Stimulated activated CD4-positive, alpha-beta T cell treated with anti-CD3 and anti-CD28 coated beads, Interleukin-4, amount 100 ng/mL, for 48 hours (primary cell): ENCODE data around the gene NKX2-4.
"Not testable (repeated sequence)": the region's sequence is repeated elsewhere in the genome, so short reads cannot be mapped to it uniquely, and the experiment has no call there.

ENCODE experiments used
- DNase-seq, 2 donors: peaks; one replicate each; pipeline ENCODE4 v3.0.0-alpha.2; 2020; ENCODE audit warnings: low read depth in 2 of 2

NKX2-4 gene

DNA sequence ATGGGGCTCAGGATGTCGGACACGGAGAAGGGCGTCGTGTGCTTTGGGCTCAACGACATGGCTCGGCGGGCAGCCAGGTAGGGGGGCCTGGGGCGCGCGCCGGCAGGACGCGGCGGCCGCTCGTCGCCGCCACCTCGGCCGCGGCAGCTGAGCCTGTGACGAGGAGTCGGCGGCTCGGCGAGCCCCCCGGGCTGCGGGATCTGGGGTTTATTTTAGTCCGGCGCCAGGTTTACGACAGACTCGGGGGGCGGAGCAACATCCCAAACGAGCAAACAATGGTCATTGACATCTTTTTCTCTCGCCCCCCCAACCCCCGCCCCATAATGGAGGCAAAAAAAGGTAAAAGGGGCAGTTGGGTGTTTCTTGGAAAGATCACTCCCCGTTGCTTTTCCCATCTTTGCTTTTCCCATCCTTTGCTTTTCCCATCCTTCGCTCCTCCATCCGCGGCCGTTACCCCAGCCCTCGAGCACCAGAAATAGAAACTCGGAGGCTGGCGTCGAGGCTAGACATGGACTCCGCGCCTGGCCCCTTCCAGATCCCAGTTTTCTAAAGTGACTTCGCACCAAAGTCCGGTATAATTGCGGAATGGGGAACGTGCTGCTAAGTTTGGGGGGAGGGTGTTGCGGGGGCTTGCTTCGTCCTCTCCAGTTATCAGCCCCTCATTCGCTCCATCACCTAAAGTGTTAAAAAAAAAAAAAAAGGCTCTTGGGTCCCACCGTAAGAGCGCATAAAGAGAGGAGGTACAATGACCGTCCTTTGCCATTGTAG, at the start of gene NKX2-4:
Gene NKX2-4 (minus strand): TSS at position 186 of the 768 bp plus-strand sequence. CDS start 127 bp downstream, at position 59.
- no peak for DNase-seq

DNA sequence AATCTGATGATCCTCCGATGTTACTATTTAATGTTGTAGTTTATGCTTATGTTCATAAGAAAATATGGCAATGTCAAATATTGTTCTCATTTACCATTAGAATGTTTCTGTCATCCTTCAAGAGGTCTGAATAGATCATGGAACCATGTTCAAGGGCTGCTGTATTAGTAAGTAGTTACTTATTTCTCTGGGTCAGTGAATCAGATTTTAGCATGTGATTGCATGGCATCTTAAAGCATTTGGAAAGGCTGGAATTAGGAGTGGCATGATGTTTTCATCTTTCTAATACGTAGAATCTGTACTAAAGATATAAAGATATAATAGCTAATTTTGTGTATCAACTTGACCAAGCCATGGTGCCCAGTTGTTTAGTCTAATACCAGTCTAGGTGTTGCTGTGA, 40.5 kb upstream of the NKX2-4 start:
- DNase-seq: no peak

DNA sequence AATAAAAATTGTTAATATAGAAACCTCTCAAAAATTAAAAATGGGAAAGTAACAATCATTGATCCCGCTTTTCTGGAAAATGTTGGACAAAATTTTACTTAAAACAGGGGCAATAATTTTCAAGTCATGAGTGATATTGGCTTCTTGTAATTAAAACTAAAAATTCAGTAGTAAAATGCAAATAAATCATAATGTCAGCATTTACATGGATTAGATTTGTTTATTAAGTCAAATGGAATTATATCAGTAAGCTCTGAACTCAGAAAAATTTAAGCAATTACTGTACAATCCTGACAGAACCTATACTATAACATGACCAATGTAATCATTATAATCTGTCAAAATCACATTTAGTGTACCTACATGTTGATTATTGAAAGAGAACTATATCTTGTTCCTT, 39.9 kb upstream of the NKX2-4 start:
- DNase-seq: no peak

DNA sequence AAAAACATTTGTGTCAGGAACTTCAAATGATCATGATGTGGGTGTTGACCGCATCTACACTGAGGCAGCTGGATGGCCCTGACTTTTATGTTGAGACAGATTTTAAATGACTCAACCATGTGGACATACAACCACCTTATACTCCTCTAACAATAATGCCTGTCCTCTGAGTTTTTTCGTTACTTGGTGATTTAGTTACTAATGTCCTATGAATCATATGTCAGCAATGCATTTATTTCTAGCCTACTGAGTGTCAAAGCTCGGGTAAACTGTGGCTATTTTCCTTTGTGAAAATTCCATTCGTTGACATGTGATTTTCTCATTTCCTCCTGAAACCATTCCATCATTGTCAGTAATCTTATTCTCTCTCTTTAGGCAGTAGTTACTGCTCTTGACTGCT, 38.9 kb upstream of the NKX2-4 start:
- no peak for DNase-seq

DNA sequence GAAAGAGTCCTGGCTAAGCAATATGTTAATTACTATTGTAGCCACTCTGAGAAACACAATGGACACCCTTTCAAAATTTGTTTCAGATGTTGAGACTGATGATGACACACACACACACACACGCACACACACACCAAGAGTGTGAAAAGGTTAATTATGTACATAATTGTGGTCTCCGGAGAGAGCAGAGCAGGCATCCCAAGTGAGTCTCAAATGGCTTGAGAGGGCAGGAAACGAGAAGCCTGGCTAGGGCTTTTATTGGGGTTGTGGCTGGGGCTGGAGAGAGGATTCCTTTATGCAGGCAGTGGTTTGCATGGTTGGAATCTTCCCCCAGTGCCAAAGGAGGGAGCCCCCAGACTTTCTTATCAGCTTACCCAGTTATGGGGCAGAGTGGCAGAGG, 38.2 kb upstream of the NKX2-4 start:
- DNase-seq: no peak

DNA sequence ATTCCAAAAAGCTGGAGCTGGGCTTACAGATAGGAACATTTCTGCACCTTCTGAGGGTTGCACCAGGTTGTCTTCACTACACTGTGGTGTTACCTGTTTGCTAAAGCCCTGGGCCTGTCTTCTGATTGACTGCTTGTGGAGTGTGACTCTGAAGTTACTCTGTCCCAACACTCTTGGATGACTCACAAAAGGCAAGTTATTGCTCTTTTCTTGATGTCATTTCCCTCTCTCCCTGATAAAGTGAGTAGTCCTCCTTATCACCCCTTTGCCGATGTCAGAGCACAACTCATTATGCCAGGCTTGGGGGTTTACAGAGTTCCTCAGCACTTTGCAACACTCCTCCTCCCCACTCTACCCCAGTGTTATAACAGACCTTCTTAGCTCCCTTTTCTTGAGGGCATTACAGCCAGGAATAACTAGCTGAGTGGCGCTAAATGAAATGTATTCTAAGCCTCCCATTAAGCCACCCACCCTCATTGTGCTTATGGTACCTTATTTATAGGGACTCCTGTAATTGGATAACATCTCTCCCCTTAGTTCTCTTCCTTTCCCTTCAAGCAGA, 36.1 kb upstream of the NKX2-4 start:
- DNase-seq: no peak

DNA sequence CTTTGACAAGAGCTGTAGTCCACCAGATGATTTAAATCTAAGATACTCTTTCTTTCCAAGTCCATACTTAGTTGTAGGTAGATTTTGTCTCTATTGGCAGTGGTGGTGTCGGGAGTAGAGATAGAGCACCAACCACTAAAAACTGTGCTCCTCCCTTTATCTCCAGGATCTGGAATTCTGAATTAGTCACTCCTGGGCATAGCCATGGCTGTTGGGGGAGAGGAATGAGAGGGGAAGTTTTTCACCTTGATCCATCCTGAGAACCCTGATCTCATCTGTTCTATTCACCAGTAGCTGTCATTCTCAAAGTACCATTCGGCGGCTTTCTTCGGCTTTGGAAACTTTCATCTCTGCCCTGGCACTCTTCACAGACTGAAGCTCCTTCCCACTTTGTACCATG, 35.6 kb upstream of the NKX2-4 start:
- DNase-seq: no peak

DNA sequence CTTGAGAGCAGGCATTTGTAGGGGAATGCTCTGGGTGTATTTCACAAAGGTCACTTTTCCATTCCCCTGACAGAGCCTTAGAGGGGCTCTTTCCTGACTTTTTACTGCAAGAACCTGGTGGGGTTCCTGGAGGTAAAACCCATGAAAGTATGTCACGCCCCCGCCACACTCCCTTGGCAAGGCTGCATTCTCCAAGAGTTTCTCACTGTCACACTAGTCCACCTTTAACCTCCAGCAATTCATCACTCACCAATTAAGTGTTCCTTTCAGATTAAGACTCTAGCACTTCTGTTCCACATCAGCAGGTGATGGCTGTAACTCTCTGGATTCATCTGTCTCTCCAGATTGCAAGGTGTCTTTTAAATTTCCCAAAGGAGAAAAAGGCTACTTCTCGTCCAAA, 32.7 kb upstream of the NKX2-4 start:
- DNase-seq: no peak

DNA sequence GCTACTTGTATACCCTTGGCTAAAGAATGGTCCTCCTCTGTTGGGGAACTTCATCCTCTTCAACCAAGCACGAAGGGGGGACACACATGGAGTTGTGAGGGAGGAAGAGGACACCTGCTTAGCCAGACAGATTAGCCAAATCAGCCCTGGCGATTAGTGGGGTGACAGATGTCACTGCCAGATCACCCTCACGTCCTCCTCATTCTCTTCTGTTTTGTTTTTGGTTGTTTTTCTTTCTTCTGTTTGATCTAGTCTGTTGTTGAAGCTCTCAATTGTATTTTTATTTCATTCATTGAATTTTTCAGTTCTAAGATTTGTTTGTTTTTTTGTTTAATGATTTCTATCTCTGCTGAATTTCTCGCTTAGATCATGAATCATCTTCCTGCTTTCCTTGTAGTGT, 27.5 kb upstream of the NKX2-4 start:
- DNase-seq: no peak

DNA sequence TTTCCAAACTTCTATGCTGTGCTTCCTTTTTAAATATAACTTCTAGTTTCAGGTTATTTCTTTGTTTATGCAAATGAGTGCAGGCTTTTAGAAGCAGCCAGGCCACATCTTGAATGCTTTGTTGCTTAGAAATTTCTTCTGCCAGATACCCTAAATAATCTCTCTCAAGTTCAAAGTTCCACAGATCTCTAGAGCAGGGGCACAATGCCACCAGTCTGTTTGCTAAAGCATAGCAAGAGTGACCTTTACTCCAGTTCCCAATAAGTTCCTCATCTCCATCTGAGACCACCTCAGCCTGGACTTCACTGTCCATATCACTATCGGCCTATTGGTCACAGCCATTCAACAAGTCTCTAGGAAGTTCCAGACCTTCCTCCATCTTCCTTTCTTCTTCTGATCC, 26.4 kb upstream of the NKX2-4 start:
- DNase-seq: not testable (repeated sequence)

DNA sequence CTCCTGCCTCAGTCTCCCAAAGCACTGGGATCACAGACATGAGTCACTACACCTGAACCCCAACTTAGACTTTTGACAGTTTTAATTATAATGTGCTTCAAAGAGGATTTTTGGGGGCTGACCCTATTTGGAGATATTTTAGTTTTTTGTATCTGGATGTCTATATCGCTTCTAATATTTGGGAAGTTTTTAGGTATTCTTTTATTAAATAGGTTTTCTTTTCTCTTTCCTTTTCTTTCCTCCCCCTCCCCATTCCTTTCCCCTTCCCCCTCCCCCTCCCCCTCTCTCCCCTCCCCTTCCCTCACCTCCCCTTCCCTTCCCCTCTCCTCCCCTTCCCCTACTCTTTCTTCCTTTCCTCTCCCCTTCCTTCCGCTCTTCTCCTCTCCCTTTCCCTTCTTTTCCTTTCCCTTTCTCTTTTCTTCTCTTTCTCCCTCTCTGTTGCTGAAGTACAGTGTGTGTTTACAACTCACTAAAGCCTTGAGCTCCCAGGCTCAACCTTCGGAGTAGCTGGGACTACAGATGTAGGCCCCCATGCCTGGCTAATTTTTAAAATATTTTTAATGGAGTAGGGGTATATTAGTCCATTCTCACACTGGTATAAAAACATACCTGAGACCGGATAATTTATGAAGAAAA, 24.4 kb upstream of the NKX2-4 start:
- no peak for DNase-seq

DNA sequence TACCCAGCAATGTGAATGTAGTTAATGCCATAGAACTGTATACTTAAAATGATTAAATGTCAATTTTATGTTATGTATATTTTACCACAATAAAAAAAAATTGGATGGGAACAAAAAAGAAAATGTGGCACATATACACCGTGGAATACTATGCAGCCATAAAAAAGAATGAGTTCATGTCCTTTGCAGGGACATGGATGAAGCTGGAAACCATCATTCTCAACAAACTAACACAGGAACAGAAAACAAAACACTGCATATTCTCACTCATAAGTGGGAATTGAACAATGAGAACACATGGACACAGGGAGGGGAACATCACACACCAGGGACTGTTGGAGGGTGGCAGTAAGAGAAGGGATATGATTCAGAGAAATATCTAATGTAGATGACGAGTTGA, 21.8 kb upstream of the NKX2-4 start:
- not testable (repeated sequence) for DNase-seq

DNA sequence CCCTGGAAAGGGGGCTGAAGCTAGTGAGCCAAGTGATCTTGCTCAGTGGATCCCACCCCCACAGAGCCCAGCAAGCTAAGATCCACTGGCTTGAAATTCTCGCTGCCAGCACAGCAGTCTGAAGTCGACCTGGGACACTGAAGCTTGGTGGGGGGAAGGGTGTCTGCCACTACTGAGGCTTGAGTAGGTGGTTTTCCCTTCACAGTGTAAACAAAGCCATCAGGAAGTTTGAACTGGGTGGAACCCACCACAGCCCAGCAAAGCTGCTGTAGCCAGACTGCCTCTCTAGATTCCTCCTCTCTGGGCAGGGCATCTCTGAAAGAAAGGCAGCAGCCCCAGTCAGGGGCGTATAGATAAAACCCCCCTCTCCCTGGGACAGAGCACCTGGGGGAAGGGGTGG, 16.7 kb upstream of the NKX2-4 start:
- DNase-seq: not testable (repeated sequence)

DNA sequence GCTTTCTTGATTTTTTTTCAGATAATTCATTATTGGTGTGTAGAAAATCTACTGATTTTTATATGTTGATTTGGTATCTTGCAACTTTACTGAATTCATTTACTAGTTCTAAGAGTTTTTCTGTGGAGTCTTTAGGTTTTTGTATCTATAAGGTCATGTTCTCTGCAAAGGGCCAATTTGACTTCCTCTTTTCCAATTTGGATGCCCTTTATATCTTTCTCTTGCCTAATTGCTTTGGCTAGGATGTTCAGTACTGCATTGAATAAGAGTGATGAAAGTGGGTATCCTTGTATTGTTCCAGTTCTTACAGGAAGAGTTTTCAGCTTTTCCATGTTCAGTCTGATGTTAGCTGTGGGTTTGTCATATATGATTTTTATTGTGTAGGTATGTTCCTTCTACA, 14.4 kb upstream of the NKX2-4 start:
- DNase-seq: no peak

DNA sequence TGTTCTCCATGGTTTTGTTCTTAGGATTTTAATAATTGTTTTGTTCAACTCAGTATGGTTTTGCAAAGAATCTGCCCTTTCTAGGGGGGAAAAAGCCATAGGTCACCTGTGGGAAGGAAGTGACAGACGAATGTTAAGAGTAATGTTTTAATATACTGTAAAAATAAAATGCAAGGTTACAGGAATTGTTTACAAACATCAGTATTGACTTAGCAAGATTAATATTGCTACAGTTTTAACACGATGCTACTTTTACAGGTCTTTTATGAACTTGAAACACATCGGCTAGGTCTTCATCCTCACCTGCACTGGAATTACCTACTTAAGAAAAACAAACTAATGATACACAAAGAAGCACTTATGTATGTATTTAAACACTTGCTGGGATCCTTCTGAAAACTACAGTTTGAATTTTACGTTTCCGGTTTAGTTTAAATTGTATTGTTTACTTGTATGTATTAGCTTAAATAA, 1.7 kb upstream of the NKX2-4 start:
- no peak for DNase-seq

DNA sequence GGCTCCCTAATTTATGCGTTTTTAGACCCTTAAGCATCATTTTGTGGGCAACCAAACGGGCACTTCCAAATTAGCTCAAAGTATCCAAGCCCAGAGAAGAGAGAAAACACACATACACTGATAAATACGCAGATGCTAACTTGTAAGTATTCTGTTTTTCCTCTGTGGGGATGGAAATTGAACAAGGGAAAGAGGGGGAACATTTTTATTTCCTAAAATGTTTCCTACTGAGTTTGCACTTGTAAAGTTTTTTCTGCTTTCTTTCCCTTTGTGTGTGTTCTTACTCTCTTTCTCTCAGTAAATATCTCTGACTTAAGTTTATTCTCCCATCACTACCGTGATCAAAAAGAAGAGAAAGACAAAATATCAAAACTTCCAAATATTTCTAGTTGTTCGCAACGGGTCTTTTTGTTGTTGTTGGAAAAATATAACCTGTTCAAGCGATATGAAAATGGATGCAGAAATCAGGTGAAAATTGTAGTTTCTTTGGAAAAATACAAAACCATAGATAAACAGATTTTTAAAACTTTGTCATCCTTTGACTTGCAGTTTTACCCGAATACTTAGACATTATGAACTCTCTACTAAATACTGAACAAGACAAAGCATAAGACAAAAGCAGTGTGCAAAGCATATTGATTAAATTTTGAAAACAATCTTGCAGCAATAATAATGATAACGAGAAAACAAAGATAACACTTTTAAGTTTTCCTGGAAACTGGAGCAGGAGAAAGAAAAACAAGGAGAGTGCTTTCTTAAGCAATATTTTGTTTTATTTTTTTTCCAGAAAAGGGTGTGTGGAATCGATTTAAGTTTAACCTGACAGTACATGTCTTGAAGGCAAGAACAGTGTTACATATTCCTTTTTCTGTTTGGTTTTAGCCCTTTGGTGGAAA, 1.0 kb upstream of the NKX2-4 start:
- DNase-seq: no peak

DNA sequence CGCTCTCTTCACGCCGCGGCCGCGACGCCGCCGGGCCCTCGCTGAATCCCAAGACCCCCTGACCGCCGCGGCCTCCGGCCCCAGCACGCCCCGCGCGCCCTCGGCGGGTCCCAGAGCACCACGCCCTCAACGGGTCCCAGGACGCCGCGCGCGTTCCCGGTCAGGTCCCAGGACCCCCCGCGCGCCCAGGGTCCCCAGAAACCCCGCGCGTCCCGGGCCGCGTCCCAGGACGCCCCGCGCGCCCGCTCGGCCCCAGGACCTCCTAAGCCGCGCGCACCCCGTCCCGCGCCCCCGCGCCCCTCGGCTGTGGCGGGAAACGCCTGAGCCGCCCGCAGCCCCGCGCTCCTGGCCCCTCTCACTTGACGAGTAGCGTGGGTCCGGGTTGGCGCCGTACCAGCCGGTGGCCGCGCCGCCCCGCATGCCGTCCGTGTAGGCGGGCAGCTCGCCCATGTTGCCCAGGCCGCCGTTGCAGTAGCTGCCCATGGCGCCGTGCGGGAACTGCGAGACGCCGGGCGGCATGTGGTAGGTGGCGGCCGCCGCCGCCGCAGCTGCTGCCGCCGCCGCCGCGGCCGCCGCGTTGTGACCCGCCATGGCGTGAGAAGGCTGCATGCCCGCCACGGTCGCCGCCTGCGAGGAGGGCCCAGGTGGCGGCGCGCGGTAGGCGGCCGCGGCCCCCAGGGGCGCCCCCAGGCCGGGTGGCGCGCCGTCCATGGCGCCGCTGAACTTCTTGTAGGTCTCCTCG, 556 bp downstream of the NKX2-4 start:
- no peak for DNase-seq

DNA sequence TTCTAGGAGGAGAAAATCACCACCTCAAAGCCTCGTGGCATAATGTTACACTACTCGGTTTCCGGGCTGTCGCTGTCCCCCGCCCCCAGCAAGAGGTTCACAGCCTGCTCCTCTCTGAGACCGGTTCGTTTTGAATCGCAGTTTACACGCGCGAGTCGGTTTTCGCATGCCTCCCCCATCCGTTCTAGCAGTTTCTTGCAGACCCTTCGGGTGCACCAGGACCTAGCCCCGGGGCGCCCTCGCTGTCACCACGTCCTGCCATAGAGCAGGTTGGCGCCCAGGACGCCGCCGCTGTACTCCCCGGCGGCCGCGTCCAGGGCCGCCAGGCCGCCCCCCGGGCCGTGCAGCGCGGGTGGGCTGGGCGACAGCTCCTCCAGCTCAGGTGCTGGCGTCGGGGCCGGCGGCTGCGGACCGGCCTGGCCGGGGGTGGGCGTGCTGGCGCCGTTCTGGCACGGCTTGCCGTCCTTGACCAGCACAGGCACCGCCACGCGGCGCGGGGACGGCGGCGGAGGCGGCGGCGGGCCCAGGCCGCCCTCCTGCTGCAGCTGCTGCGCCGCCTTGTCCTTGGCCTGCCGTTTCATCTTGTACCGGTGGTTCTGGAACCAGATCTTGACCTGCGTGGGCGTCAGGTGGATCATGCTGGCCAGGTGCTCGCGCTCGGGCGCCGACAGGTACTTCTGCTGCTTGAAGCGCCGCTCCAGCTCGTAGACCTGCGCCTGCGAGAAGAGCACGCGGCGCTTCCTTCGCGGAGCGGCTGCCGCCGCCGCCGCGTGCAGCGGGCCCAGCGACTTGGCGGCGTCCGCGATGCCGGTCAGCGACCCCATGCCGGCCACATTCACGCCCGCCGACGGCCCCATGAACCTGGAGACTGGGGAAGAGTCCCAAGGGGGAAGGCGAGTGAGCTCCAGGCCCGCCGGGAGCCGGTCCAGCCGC, 1.4 kb downstream of the NKX2-4 start:
- DNase-seq: no peak

DNA sequence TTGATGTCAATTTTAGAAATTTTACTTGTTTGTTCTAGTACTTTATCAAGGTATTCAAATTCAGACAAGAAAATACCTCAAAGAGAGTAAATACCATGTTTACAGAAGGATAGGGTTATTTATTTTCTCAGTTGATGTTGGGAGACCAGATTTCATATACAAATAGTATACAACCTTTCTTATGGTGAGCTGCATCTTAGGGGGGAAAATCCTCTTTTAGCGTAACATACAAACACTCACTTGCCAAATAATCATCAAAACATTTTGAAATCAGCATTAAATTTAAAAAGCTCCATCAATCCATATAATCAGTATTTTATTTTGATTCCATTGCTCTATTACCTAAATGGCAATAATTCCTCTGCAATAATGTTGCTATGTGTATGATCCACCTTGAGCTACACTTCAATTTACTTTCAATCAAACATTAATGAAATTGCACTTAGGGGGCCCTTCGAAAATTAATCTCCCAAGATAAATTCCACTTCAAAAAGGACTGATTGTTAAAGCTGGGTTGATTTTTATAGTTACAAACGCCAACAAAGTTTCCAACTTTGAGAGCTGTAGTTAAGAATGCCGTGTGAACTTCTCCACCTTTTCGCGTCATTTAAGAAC, 2.2 kb downstream of the NKX2-4 start:
- DNase-seq: no peak

DNA sequence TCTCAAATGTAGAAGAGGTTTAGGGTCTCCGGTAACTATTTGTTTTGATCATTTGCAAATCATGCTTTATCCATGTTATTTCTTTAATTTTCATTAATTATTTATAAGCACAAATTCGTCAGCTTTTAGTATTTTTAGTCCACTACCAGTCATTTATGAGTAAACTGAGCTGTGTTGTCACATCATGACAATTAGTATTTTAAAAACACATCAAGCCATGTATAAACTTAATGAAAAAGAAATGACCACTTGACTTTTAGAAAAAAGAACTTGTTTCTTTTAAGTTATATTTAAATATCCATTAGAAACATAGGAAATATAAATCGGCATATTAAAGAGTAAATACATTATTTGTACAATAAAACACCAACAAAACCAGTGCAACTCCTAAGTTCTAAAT, 2.8 kb downstream of the NKX2-4 start:
- DNase-seq: no peak
